NCI-H1417 (cell line): ENCODE measurements around the gene SETD1A.
A peak's percentile ranks its signal among the peaks of the same experiment; 100 is the strongest.

Source experiments
- DNase-seq, 3 experiments: peaks; one replicate each; lab custom pipeline; 2025; lab: John Stamatoyannopoulos, UW

Gene SETD1A

DNA sequence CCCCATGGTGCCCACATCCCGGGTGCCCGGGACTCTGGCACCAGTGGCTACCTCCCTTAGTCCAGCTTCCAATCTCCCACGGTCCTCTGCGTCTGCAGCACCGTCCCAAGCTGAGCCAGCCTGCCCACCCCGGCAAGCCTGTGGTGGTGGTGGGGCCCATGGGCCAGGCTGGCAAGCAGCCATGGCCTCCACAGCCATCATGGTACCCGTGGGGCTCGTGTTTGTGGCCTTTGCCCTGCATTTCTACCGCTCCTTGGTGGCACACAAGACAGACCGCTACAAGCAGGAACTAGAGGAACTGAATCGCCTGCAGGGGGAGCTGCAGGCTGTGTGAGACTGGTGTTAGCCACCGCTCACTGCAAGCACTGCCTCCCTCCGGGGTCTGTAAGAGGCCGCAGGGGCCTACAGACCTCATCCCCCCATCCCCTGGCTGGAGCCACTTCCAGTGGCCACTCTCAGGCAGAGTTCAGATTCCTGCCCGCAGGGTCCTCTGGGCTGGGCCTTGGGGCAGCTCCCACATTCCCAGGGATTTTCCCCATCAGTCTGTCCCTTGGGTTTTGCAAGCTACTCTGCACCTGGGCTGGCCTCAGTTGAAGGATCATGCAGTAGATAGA lies 3.9 kb upstream of the SETD1A start:
- DNase-seq = peak; percentile 20 to 53 (median 37)

- no peak for DNase-seq
These were observed 2.6 kb upstream of the SETD1A start for GRCh38 chr16:30954993-30955392.

DNA sequence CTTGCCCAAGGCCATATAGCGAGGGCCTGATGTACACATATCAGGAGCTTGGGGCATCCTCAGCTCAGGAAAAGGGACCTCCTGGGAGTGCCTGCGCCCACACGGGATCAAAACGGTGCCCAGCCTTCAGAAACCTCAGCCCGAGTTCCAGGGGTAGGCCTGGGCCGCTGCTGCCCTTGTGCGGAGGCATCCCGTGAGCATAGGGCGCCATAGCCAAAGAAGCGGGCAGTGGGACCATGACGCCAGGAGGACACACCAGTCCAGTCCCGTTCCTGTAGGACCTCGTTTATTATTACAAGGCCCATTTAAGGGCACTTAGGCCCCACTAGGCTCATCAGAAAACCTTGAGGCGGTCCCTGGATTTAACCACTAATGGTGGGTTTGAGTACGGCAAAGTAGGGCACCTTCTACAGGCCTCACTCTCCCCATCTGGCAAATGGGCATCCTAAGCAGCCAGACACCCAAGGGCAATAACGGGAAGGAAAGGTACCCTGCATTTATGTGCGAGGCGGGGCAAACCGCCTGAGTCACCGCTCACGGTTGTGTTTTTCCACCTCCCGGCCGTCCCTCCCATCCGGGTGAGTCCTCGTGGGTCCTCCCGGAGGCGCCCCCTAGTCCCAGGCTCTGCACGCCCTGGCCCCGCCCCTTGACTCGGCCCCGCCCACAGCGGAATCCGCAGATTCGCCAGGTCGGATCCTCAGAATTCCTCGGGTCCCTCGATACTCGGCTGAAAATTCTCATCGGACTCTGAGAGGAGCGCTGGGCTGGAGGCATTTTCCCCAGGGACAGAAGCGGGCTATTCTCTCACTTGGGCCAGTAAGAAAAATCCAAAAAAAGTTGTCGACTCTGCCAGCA lies 726 bp upstream of the SETD1A start:
- peak; percentile 42 to 88 (median 79) for DNase-seq

DNA sequence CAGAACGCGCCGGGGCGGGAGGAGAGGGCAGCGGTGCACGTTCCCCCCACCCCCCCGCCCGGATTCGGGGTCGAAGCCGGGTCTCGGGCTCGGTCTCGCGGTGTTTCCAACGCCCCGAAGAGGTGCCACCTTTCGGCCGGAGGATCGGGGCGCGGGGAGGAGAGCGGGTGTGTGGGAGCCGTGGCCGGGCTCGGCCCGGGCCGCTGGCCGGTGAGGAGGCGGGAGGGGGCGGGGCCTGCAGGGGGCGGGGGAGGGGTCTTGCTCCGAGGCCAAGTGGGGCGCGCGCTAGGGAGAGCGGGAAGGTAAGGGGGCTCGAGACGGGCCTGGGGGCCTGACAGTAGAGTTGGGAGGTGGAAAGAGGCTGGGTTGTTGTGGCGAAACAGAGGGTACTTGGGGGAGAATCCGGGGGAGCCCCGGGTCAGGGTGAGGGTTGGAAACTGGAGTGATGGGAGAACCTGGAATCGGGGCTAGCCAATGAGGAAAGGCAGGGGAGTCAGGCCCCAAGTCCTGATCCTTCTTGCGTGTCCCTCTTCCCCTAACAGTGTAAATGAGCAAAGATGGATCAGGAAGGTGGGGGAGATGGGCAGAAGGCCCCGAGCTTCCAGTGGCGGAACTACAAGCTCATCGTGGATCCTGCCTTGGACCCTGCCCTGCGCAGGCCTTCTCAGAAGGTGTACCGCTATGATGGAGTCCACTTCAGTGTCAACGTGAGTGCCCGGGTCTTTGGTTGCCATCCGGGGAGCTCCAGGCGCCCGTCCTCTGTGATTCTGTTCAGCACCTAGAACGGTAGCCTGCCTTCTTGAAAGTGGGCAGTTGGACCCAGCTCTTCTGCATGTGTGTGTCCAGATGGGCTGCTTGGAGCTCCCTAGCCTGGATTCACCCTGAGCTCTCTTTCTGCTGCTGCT lies 873 bp downstream of the SETD1A start:
- DNase-seq = peak in 2 of 3 experiments; percentile 73 to 75

- DNase-seq = no peak
These were observed 3.8 kb downstream of the SETD1A start for GRCh38 chr16:30961384-30961783.

GRCh38 chr16:30963925-30964511 lies 6.5 kb downstream of the SETD1A start:
- DNase-seq = no peak

GRCh38 chr16:30964574-30965226 lies 7.1 kb downstream of the SETD1A start:
- no peak for DNase-seq

- no peak for DNase-seq
These were observed 7.9 kb downstream of the SETD1A start for GRCh38 chr16:30965436-30965835.

GRCh38 chr16:30966033-30966619 lies 8.6 kb downstream of the SETD1A start:
- DNase-seq = no peak

DNA sequence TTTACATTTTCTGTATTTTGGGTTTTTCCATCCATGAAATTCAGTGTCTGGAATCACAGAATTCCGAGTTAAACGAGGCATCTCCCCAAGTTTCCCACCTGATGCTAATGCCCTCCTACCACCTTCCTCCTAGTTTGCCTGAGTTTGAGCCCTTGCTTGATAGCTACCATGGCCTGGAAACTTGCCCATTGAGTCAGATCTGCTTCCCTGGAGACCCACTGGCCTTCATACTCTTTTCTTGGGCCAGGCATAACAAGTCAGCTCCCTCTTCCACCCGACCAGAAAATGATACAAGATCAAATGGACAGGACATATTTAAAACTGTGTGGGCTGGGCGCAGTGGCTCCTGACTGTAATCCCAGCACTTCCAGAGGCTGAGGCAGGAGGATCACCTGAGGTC lies 10.2 kb downstream of the SETD1A start:
- no peak for DNase-seq

- DNase-seq = no peak
These were observed 11.8 kb downstream of the SETD1A start for GRCh38 chr16:30969246-30969842.

DNA sequence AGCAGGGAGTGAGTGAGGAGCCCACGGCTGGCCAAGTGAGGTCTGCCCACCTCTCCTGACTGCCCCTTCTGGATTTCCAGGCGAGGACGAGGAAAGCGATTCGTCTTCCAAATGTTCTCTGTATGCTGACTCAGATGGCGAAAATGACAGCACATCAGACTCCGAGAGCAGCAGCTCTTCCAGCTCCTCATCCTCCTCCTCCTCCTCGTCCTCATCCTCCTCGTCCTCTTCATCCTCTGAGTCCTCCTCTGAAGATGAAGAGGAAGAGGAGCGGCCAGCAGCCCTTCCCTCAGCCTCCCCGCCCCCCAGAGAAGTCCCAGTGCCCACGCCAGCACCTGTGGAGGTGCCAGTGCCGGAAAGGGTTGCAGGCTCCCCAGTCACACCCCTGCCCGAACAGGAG lies 13.7 kb downstream of the SETD1A start:
- no peak for DNase-seq

- no peak for DNase-seq
These were observed 15.3 kb downstream of the SETD1A start for GRCh38 chr16:30972872-30973271.

GRCh38 chr16:30974348-30974747 lies 16.8 kb downstream of the SETD1A start:
- DNase-seq = no peak

- DNase-seq = no peak
These were observed 18.9 kb downstream of the SETD1A start for GRCh38 chr16:30976486-30976885.

GRCh38 chr16:30977502-30977901 lies 19.9 kb downstream of the SETD1A start:
- no peak for DNase-seq

GRCh38 chr16:30979170-30980022 lies 21.8 kb downstream of the SETD1A start:
- DNase-seq = no peak

- no peak for DNase-seq
These were observed 22.4 kb downstream of the SETD1A start for GRCh38 chr16:30980023-30980371.

- no peak for DNase-seq
These were observed 22.9 kb downstream of the SETD1A start for GRCh38 chr16:30980434-30980833.

DNA sequence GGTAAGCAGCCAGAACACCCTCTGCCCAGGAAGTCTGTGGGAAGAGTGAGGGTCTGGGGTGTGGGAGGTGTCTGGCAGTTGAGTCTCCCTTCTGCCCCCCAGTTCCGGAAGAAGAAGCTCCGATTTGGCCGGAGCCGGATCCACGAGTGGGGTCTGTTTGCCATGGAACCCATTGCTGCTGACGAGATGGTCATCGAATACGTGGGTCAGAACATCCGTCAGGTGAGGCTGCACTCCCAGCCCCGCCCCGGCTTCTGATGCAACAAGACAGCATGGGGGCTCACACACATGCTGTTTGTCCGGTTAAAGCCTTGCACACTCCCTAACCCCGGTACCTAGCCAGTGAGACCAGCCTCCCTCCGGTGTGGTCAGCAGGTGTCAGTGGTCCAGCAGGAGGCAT lies 23.4 kb downstream of the SETD1A start:
- no peak for DNase-seq
